Heart right ventricle (tissue), 16 donors: ENCODE data around the gene MEX3B. TPM values are rescaled to one million over a fixed set of nuclear protein-coding genes. Genes with fewer than 3 reads are reported as not detected.
A peak's percentile ranks its signal among the peaks of the same experiment; 100 is the strongest.

Source experiments
- ATAC-seq, 8 donors: fragments of 200-7000 bp; cut with Tn5 transposase; one replicate each; pipeline ENCODE4 v1.9.1; 2020; ENCODE audit warnings: mild to moderate bottlenecking in 8 of 8, moderate library complexity in 8 of 8, moderate number of reproducible peaks in 1 of 8
- DNase-seq, 2 donors: peaks; one replicate each; pipeline ENCODE4 v3.0.0-alpha.2; 2020
- H3K27ac ChIP-seq, 10 donors: fragments of 200-600 bp; sonication (generic) in 2 of 10; one replicate each; pipeline versions ENCODE4 v1.5.0 to v1.8.0; 2020 to 2022; ENCODE audit warnings: mild to moderate bottlenecking in 3 of 10
- H3K27me3 ChIP-seq, 7 donors: fragments of 200-600 bp; one replicate each; pipeline ENCODE4 v1.8.0; 2021 to 2022; ENCODE audit warnings: mild to moderate bottlenecking in 2 of 7
- H3K36me3 ChIP-seq, 9 donors: fragments of 200-600 bp; sonication (generic) in 1 of 9; one replicate each; pipeline versions ENCODE4 v1.5.0 to v1.8.0; 2020 to 2022; ENCODE audit warnings: mild to moderate bottlenecking in 2 of 9
- H3K4me1 ChIP-seq, 9 donors: fragments of 200-600 bp; sonication (generic) in 1 of 9; one replicate each; pipeline versions ENCODE4 v1.5.0 to v1.8.0; 2020 to 2022; ENCODE audit warnings: mild to moderate bottlenecking in 4 of 9
- H3K4me3 ChIP-seq, 10 donors: fragments of 200-600 bp; sonication (generic) in 2 of 10; one replicate each; pipeline versions ENCODE4 v1.5.0 to v1.8.0; 2020 to 2022; ENCODE audit warnings: mild to moderate bottlenecking in 7 of 10, moderate library complexity in 2 of 10
- H3K9me3 ChIP-seq, 11 donors: fragments of 200-600 bp in 10 of 11; sonication (generic) in 2 of 11; one replicate each; pipeline versions ENCODE4 v1.5.0 to v1.8.0; 2013 to 2022; ENCODE audit warnings: mild to moderate bottlenecking in 2 of 11, control low read depth in 1 of 11, moderate library complexity in 1 of 11
- CTCF ChIP-seq, 9 donors: fragments of 200-600 bp; sonication (generic) in 2 of 9; IDR thresholded peaks; one replicate each; pipeline versions ENCODE4 v1.5.0 to v1.8.0; 2021 to 2022; ENCODE audit warnings: antibody characterized with exemption in 9 of 9, mild to moderate bottlenecking in 5 of 9, moderate library complexity in 1 of 9
- WGBS, 2 donors: extraction: QIAGEN DNeasy Blood & Tissue Kit; methylation state at CpG; one replicate each; pipeline ENCODE4 v1.1.7; 2013; ENCODE audit warnings: inconsistent platforms in 1 of 2; 5-methylcytosine and 5-hydroxymethylcytosine counted together
- intact Hi-C, 10 donors: fragments of 100-400 bp; cut with DNase I; formaldehyde crosslinking; loops; one replicate each; pipeline versions ENCODE4 v1.11.1 to v1.14.2; 2022
- polyA plus RNA-seq, 2 donors: library from polyadenylated mRNA; stranded (reverse); fragments of 200-250 nt; gene quantifications; one replicate each; pipeline ENCODE4 v1.2.3, GENCODE V29; 2013
- total RNA-seq, 10 donors: library from RNA; stranded (reverse); fragmentation: NEBNext Ultra II Directional in 3 of 10; extraction: Animal tissue kit (Norgen Biotek cat#: 25700) in 3 of 10; gene quantifications; one replicate each; pipeline versions ENCODE4 v1.2.1 to v1.2.4, GENCODE V29; 2021 to 2023
- donor health status: Arrhythmogenic right ventricular cardiomyopathy.
- donor health status: ischemic (EF 13 %, LVEDD 7.1; RV severe dilation, severe dysfunction).
- donor health status: healthy with polysubstance abuse.
- donor health status: DM: no; HTN: yes; CAD: no.
- donor health status: DM: no; HTN: no; CAD: no.
- donor health status: ischemic (EF 25% LVEDD 6.9; RV normal size, moderate dysfunction).
- donor health status: ischemic (EF 25% LVEDD 5.7; RV mildly dilated, moderate dysfunction).
- donor health status: healthy.
- donor health status: DM: yes; HTN: yes; CAD: no.
- donor health status: Ischemic cardiomyopathy.
- donor health status: ischemic (EF 35%, LVEDD 5.7; RV mildly dilated, moderate dysfunction).
- donor health status: nonischemic (EF 11% LVEDD 7.7; RV severe dilation, severe dysfunction).
- donor health status: DM: yes; HTN: yes; CAD: no.
- donor health status: PGD.
- donor health status: ischemic (EF 29% LVEDD 5.4; RV normal size, mild dysfunction).
- donor health status: nonischemic (EF 23%, LVEDD 6.1; RV moderate dilation, normal function).

The MEX3B gene
- total and polyA plus RNA-seq, 12 donors = 1.3 to 5.0 (median 2.8) TPM

GRCh38 chr15:82047453-82048400 is 1.9 kb upstream of the MEX3B start:
- TF ChIP-seq CTCF (IDR thresholded peaks at IDR 0.05) = peak in 4 of 9 donors; percentile 5 to 23 (median 15)
- Histone ChIP-seq H3K9me3 (no peaks in the 10 kb centered on the region), H3K4me1 (peaks cover 3 to 41% (median 28%) of the 10 kb centered on the region in 9 donors), H3K27me3 (peaks cover 0 to 28% (median 0%) of the 10 kb centered on the region in 7 donors), H3K4me3 (peak overlapping the region; percentile 33 to 97 (median 90)), H3K36me3 (peaks cover 0 to 11% (median 0%) of the 10 kb centered on the region in 9 donors), H3K27ac (peak overlapping the region; percentile 78 to 99 (median 98))
- WGBS, 2 donors = 10 to 12% methylated on average over 56 of the region's 56 CpGs
- intact Hi-C loops = loop anchor here in 7 of 10 donors (1.0 to 10.0 kb wide), 9 partner anchors 93 to 635 kb away; no protein-coding TSS in a partner anchor
- DNase-seq (peak in 1 of 2 donors; percentile 15), ATAC-seq (peak in 1 of 8 donors; percentile 4)

- H3K4me3 ChIP-seq = peak overlapping the region; percentile 66 to 97 (median 90)
- H3K27ac ChIP-seq = peak overlapping the region; percentile 92 to 99 (median 98)
- H3K27me3 ChIP-seq = peaks cover 0 to 28% (median 0%) of the 10 kb centered on the region in 7 donors
- peaks cover 3 to 40% (median 28%) of the 10 kb centered on the region in 9 donors for H3K4me1 ChIP-seq
- WGBS, 2 donors = 0 to 1% methylated on average over 84 to 109 of the region's 111 CpGs
- TF ChIP-seq CTCF (IDR thresholded peaks at IDR 0.05) = peak; percentile 52 to 84 (median 73)
- intact Hi-C loops = loop anchor here in 7 of 10 donors (1.0 to 10.0 kb wide), 8 partner anchors 92 to 635 kb away; no protein-coding TSS in a partner anchor
- peak; percentile 71 to 91 (median 82) for ATAC-seq
- peaks cover 0 to 19% (median 0%) of the 10 kb centered on the region in 9 donors for H3K36me3 ChIP-seq
- H3K9me3 ChIP-seq = no peaks in the 10 kb centered on the region
- DNase-seq = peak; percentile 91 to 94
Observed at GRCh38 chr15:82046666-82047452, 1.0 kb upstream of the MEX3B start.

- Histone ChIP-seq H3K27me3 (peaks cover 0 to 28% (median 0%) of the 10 kb centered on the region in 7 donors), H3K36me3 (peaks cover 0 to 20% (median 0%) of the 10 kb centered on the region in 9 donors), H3K4me3 (peak overlapping the region; percentile 50 to 97 (median 90)), H3K27ac (peak overlapping the region; percentile 80 to 99 (median 98)), H3K4me1 (peaks cover 3 to 46% (median 35%) of the 10 kb centered on the region in 9 donors), H3K9me3 (no peaks in the 10 kb centered on the region)
- ATAC-seq (peak in 7 of 8 donors; percentile 2 to 33 (median 7)), DNase-seq (peak; percentile 35 to 56)
- 0% methylated on average over 71 of the region's 71 CpGs for WGBS, 2 donors
- no peak for TF ChIP-seq CTCF (IDR thresholded peaks at IDR 0.05)
- intact Hi-C loops = loop anchor here in 7 of 10 donors (5.0 to 10.0 kb wide), 7 partner anchors 91 to 633 kb away; no protein-coding TSS in a partner anchor
Observed at GRCh38 chr15:82045179-82045891, 483 bp downstream of the MEX3B start.
